ENCODE measurements around the gene LANCL2. TPM values are rescaled to one million over a fixed set of nuclear protein-coding genes. Genes with fewer than 3 reads are reported as not detected.
"Not testable (repeated sequence)": the region's sequence is repeated elsewhere in the genome, so short reads cannot be mapped to it uniquely, and the experiment has no call there.

The LANCL2 gene
- total RNA-seq, 1 donor = 8.9 TPM

GRCh38 chr7:55375237-55375636 is 10.1 kb downstream of the LANCL2 start:
- H3K27me3 ChIP-seq (ENCODE audit: insufficient read depth, low read length) = no peaks in the 10 kb centered on the region
- H3K4me3 ChIP-seq (ENCODE audit: low read length) = no peak overlapping the region
- H3K9me3 ChIP-seq (ENCODE audit: low read depth, low read length) = no peaks in the 10 kb centered on the region
- no peaks in the 10 kb centered on the region for H3K4me1 ChIP-seq (ENCODE audit: insufficient read depth, low read length)

- H3K4me1 ChIP-seq (ENCODE audit: insufficient read depth, low read length) = no peaks in the 10 kb centered on the region
- H3K9me3 ChIP-seq (ENCODE audit: low read depth, low read length) = no peaks in the 10 kb centered on the region
- no peaks in the 10 kb centered on the region for H3K27me3 ChIP-seq (ENCODE audit: insufficient read depth, low read length)
- no peak overlapping the region for H3K4me3 ChIP-seq (ENCODE audit: low read length)
These were observed 12.2 kb downstream of the LANCL2 start for GRCh38 chr7:55377162-55377817.

GRCh38 chr7:55379285-55379684 is 14.1 kb downstream of the LANCL2 start:
- no peak overlapping the region for H3K4me3 ChIP-seq (ENCODE audit: low read length)
- no peaks in the 10 kb centered on the region for H3K27me3 ChIP-seq (ENCODE audit: insufficient read depth, low read length)
- H3K4me1 ChIP-seq (ENCODE audit: insufficient read depth, low read length) = no peaks in the 10 kb centered on the region
- H3K9me3 ChIP-seq (ENCODE audit: low read depth, low read length) = no peaks in the 10 kb centered on the region

- Histone ChIP-seq H3K9me3 (ENCODE audit: low read depth, low read length) (peaks cover 1% of the 10 kb centered on the region), H3K4me3 (ENCODE audit: low read length) (no peak overlapping the region), H3K27me3 (ENCODE audit: insufficient read depth, low read length) (no peaks in the 10 kb centered on the region), H3K4me1 (ENCODE audit: insufficient read depth, low read length) (no peaks in the 10 kb centered on the region)
These were observed 16.1 kb downstream of the LANCL2 start for GRCh38 chr7:55381189-55381588.

GRCh38 chr7:55381696-55382095 is 16.6 kb downstream of the LANCL2 start:
- no peaks in the 10 kb centered on the region for H3K27me3 ChIP-seq (ENCODE audit: insufficient read depth, low read length)
- peaks cover 6% of the 10 kb centered on the region for H3K9me3 ChIP-seq (ENCODE audit: low read depth, low read length)
- H3K4me1 ChIP-seq (ENCODE audit: insufficient read depth, low read length) = no peaks in the 10 kb centered on the region
- H3K4me3 ChIP-seq (ENCODE audit: low read length) = no peak overlapping the region

GRCh38 chr7:55382251-55382650 is 17.1 kb downstream of the LANCL2 start:
- H3K4me3 ChIP-seq (ENCODE audit: low read length) = no peak overlapping the region
- H3K4me1 ChIP-seq (ENCODE audit: insufficient read depth, low read length) = no peaks in the 10 kb centered on the region
- no peaks in the 10 kb centered on the region for H3K27me3 ChIP-seq (ENCODE audit: insufficient read depth, low read length)
- peaks cover 12% of the 10 kb centered on the region for H3K9me3 ChIP-seq (ENCODE audit: low read depth, low read length)

- H3K9me3 ChIP-seq (ENCODE audit: low read depth, low read length) = peaks cover 21% of the 10 kb centered on the region
- no peaks in the 10 kb centered on the region for H3K27me3 ChIP-seq (ENCODE audit: insufficient read depth, low read length)
- H3K4me1 ChIP-seq (ENCODE audit: insufficient read depth, low read length) = no peaks in the 10 kb centered on the region
- no peak overlapping the region for H3K4me3 ChIP-seq (ENCODE audit: low read length)
These were observed 21.4 kb downstream of the LANCL2 start for GRCh38 chr7:55386541-55386940.

GRCh38 chr7:55387062-55387965 is 22.2 kb downstream of the LANCL2 start:
- Histone ChIP-seq H3K4me1 (ENCODE audit: insufficient read depth, low read length) (no peaks in the 10 kb centered on the region), H3K4me3 (ENCODE audit: low read length) (no peak overlapping the region), H3K9me3 (ENCODE audit: low read depth, low read length) (peaks cover 21% of the 10 kb centered on the region)

GRCh38 chr7:55396233-55396785 is 31.2 kb downstream of the LANCL2 start:
- Histone ChIP-seq H3K4me3 (ENCODE audit: low read length) (no peak overlapping the region), H3K4me1 (ENCODE audit: insufficient read depth, low read length) (no peaks in the 10 kb centered on the region), H3K27me3 (ENCODE audit: insufficient read depth, low read length) (no peaks in the 10 kb centered on the region), H3K9me3 (ENCODE audit: low read depth, low read length) (no peaks in the 10 kb centered on the region)

More at GRCh38 chr7:55387062-55387965, 22.2 kb downstream of the LANCL2 start:
- H3K27me3 ChIP-seq (ENCODE audit: insufficient read depth, low read length) = no peaks in the 10 kb centered on the region

GRCh38 chr7:55397617-55398016 is 32.5 kb downstream of the LANCL2 start:
- no peaks in the 10 kb centered on the region for H3K4me1 ChIP-seq (ENCODE audit: insufficient read depth, low read length)
- H3K4me3 ChIP-seq (ENCODE audit: low read length) = no peak overlapping the region
- no peaks in the 10 kb centered on the region for H3K27me3 ChIP-seq (ENCODE audit: insufficient read depth, low read length)
- no peaks in the 10 kb centered on the region for H3K9me3 ChIP-seq (ENCODE audit: low read depth, low read length)

GRCh38 chr7:55400191-55400590 is 35.1 kb downstream of the LANCL2 start:
- Histone ChIP-seq H3K27me3 (ENCODE audit: insufficient read depth, low read length) (no peaks in the 10 kb centered on the region), H3K9me3 (ENCODE audit: low read depth, low read length) (no peaks in the 10 kb centered on the region), H3K4me3 (ENCODE audit: low read length) (no peak overlapping the region), H3K4me1 (ENCODE audit: insufficient read depth, low read length) (no peaks in the 10 kb centered on the region)

- not testable (repeated sequence) for H3K4me1 ChIP-seq (ENCODE audit: insufficient read depth, low read length); H3K27me3 ChIP-seq (ENCODE audit: insufficient read depth, low read length); H3K4me3 ChIP-seq (ENCODE audit: low read length); H3K9me3 ChIP-seq (ENCODE audit: low read depth, low read length)
These were observed 37.4 kb downstream of the LANCL2 start for GRCh38 chr7:55402506-55402905.

GRCh38 chr7:55405856-55406541 is 40.9 kb downstream of the LANCL2 start:
- no peaks in the 10 kb centered on the region for H3K9me3 ChIP-seq (ENCODE audit: low read depth, low read length)
- H3K4me1 ChIP-seq (ENCODE audit: insufficient read depth, low read length) = no peaks in the 10 kb centered on the region
- no peaks in the 10 kb centered on the region for H3K27me3 ChIP-seq (ENCODE audit: insufficient read depth, low read length)
- no peak overlapping the region for H3K4me3 ChIP-seq (ENCODE audit: low read length)

- Histone ChIP-seq H3K27me3 (ENCODE audit: insufficient read depth, low read length) (no peaks in the 10 kb centered on the region), H3K4me1 (ENCODE audit: insufficient read depth, low read length) (no peaks in the 10 kb centered on the region), H3K9me3 (ENCODE audit: low read depth, low read length) (no peaks in the 10 kb centered on the region), H3K4me3 (ENCODE audit: low read length) (no peak overlapping the region)
These were observed 44.5 kb downstream of the LANCL2 start for GRCh38 chr7:55409482-55410225.

All from mononuclear cell (primary cell).